HG02798 (cell line): ENCODE results near the gene PLEKHA1.

Experiments used
- ATAC-seq: cut with Tn5 transposase; IDR thresholded peaks from one replicate; pipeline ENCODE4 v1.9.1; 2021; ENCODE audit warnings: mild to moderate bottlenecking; ENCODE audit not compliant: unreplicated experiment, poor library complexity

PLEKHA1 gene

GRCh38 chr10:122374237-122374858 is at the start of gene PLEKHA1:
Gene PLEKHA1, plus strand, starts transcription at chr10:122374708. Its CDS starts 18,493 bp downstream, at chr10:122393201.
- ATAC-seq: peak; percentile 80

- ATAC-seq: no peak
These were observed 49.3 kb upstream of the PLEKHA1 start for GRCh38 chr10:122325235-122325634.

- no peak for ATAC-seq
These were observed 48.1 kb upstream of the PLEKHA1 start for GRCh38 chr10:122326385-122326784.

GRCh38 chr10:122326806-122327205 is 47.7 kb upstream of the PLEKHA1 start:
- no peak for ATAC-seq

GRCh38 chr10:122327237-122328206 is 47.0 kb upstream of the PLEKHA1 start:
- no peak for ATAC-seq

- ATAC-seq: peak; percentile 34
These were observed 45.8 kb upstream of the PLEKHA1 start for GRCh38 chr10:122328676-122329075.

- no peak for ATAC-seq
These were observed 45.1 kb upstream of the PLEKHA1 start for GRCh38 chr10:122329416-122329815.

GRCh38 chr10:122331100-122331499 is 43.4 kb upstream of the PLEKHA1 start:
- no peak for ATAC-seq

- no peak for ATAC-seq
These were observed 42.7 kb upstream of the PLEKHA1 start for GRCh38 chr10:122331615-122332446.

GRCh38 chr10:122333037-122333436 is 41.5 kb upstream of the PLEKHA1 start:
- ATAC-seq: no peak

- ATAC-seq: no peak
These were observed 38.2 kb upstream of the PLEKHA1 start for GRCh38 chr10:122336332-122336731.

- no peak for ATAC-seq
These were observed 37.5 kb upstream of the PLEKHA1 start for GRCh38 chr10:122336961-122337360.

GRCh38 chr10:122338609-122339441 is 35.7 kb upstream of the PLEKHA1 start:
- ATAC-seq: no peak

- no peak for ATAC-seq
These were observed 33.2 kb upstream of the PLEKHA1 start for GRCh38 chr10:122341141-122341810.

GRCh38 chr10:122342293-122343134 is 32.0 kb upstream of the PLEKHA1 start:
- ATAC-seq: no peak

GRCh38 chr10:122343135-122343800 is 31.2 kb upstream of the PLEKHA1 start:
- ATAC-seq: no peak

GRCh38 chr10:122343936-122344335 is 30.6 kb upstream of the PLEKHA1 start:
- ATAC-seq: no peak

- ATAC-seq: no peak
These were observed 29.7 kb upstream of the PLEKHA1 start for GRCh38 chr10:122344741-122345258.
